Body of pancreas (tissue), 4 donors: ENCODE results near the gene GPHA2. TPM values are rescaled to one million over a fixed set of nuclear protein-coding genes. Genes with fewer than 3 reads are reported as not detected.

Source experiments
- ATAC-seq: fragments of 150-250 bp; one replicate; pipeline ENCODE4 v1.9.1; 2016
- DNase-seq, 4 donors: peaks; one replicate each; pipeline ENCODE4 v3.0.0-alpha.2; 2019
- H3K27ac ChIP-seq, 4 donors: fragments of 200-600 bp; sonication (generic); 1 replicate in 3 of 4; 2 replicates in 1 of 4; pipeline versions ENCODE4 v1.5.1 to v1.6.1; 2016 to 2019; ENCODE audit warnings: mild to moderate bottlenecking in 1 of 4, mixed read lengths in 1 of 4, moderate library complexity in 1 of 4
- H3K27me3 ChIP-seq, 2 donors: fragments of 200-600 bp; sonication (generic); one replicate each; pipeline ENCODE4 v1.6.0; 2016; ENCODE audit warnings: mild to moderate bottlenecking in 1 of 2
- H3K36me3 ChIP-seq, 2 donors: fragments of 200-600 bp; sonication (generic); replicated peaks in 1 of 2; 2 replicates each; pipeline ENCODE4 v1.5.1; 2016; ENCODE audit warnings: low read depth in 2 of 2; ENCODE audit not compliant: insufficient read depth in 1 of 2
- H3K4me1 ChIP-seq: fragments of 200-600 bp; sonication (generic); one replicate; pipeline ENCODE4 v1.6.0; 2016
- H3K4me3 ChIP-seq, 2 donors: fragments of 200-600 bp; sonication (generic); 1 replicate in 1 of 2; 2 replicates in 1 of 2; pipeline ENCODE4 v1.5.1; 2016 to 2019
- H3K9me3 ChIP-seq, 3 donors: fragments of 200-600 bp; sonication (generic); 1 replicate in 2 of 3; 2 replicates in 1 of 3; pipeline ENCODE4 v1.5.1; 2016
- POLR2A ChIP-seq, 3 donors: fragments of 450-650 bp; IDR thresholded peaks; one replicate each; pipeline ENCODE4 v1.6.1; 2016; ENCODE audit warnings: antibody characterized with exemption in 3 of 3, mild to moderate bottlenecking in 2 of 3
- WGBS, 2 donors: methylation state at CpG; one replicate each; pipeline ENCODE4 v1.1.5; 2017; 5-methylcytosine and 5-hydroxymethylcytosine counted together
- intact Hi-C: fragments of 100-400 bp; cut with DNase I; formaldehyde crosslinking; loops from one replicate; pipeline ENCODE4 v1.15.1; 2023
- total RNA-seq, 2 donors: library from RNA; depleted of rRNA; stranded (reverse); fragments of >200 nt; gene quantifications; one replicate each; pipeline ENCODE4 v1.1.0, GENCODE V29; 2016
- TF ChIP-seq, protein P1 (sequence below), 7 experiments: fragments of 450-650 bp in 4 of 7; fragments of 200-600 bp in 3 of 7; sonication (generic) in 3 of 7; IDR thresholded peaks; one replicate each; pipeline ENCODE4 v1.5.1; 2016 to 2019; ENCODE audit warnings: antibody characterized with exemption in 7 of 7

GPHA2 gene
- total RNA-seq, 2 donors from 2014 or later, result 7.3 to 18.5 TPM

DNA sequence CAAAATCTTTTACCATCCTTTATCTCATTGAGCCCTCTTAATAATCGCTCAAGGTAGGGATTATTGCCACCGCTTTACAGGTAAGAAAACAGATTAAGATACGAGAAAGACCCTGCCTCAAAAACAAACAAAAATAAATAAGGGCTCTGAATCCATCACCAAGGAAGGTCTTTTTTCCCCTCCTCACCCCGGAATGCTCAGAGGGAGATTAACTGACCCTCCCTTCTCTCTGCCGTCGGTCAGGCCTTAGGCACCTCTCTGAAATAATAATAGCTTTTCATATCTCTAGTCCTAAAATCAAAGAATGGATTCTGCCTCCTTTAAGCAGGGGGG is 18.1 kb downstream of the GPHA2 start:
- H3K4me3 ChIP-seq, result peak overlapping the region; percentile 14 to 44
- no peaks in the 10 kb centered on the region for H3K36me3 ChIP-seq
- TF ChIP-seq, protein P1, sequence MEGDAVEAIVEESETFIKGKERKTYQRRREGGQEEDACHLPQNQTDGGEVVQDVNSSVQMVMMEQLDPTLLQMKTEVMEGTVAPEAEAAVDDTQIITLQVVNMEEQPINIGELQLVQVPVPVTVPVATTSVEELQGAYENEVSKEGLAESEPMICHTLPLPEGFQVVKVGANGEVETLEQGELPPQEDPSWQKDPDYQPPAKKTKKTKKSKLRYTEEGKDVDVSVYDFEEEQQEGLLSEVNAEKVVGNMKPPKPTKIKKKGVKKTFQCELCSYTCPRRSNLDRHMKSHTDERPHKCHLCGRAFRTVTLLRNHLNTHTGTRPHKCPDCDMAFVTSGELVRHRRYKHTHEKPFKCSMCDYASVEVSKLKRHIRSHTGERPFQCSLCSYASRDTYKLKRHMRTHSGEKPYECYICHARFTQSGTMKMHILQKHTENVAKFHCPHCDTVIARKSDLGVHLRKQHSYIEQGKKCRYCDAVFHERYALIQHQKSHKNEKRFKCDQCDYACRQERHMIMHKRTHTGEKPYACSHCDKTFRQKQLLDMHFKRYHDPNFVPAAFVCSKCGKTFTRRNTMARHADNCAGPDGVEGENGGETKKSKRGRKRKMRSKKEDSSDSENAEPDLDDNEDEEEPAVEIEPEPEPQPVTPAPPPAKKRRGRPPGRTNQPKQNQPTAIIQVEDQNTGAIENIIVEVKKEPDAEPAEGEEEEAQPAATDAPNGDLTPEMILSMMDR (IDR thresholded peaks at IDR 0.05), result peak in 1 of 7 experiments; percentile 4
- no peak for TF ChIP-seq POLR2A (IDR thresholded peaks at IDR 0.05)
- no peaks in the 10 kb centered on the region for H3K27me3 ChIP-seq
- WGBS, 2 donors, result 5 to 6% methylated on average over 6 of the region's 6 CpGs
- no peak for ATAC-seq
- no peak for DNase-seq
- peaks cover 30% of the 10 kb centered on the region for H3K4me1 ChIP-seq
- H3K9me3 ChIP-seq, result no peaks in the 10 kb centered on the region
- intact Hi-C loops, result no loop called here
- peak overlapping the region; percentile 35 to 82 (median 76) for H3K27ac ChIP-seq

DNA sequence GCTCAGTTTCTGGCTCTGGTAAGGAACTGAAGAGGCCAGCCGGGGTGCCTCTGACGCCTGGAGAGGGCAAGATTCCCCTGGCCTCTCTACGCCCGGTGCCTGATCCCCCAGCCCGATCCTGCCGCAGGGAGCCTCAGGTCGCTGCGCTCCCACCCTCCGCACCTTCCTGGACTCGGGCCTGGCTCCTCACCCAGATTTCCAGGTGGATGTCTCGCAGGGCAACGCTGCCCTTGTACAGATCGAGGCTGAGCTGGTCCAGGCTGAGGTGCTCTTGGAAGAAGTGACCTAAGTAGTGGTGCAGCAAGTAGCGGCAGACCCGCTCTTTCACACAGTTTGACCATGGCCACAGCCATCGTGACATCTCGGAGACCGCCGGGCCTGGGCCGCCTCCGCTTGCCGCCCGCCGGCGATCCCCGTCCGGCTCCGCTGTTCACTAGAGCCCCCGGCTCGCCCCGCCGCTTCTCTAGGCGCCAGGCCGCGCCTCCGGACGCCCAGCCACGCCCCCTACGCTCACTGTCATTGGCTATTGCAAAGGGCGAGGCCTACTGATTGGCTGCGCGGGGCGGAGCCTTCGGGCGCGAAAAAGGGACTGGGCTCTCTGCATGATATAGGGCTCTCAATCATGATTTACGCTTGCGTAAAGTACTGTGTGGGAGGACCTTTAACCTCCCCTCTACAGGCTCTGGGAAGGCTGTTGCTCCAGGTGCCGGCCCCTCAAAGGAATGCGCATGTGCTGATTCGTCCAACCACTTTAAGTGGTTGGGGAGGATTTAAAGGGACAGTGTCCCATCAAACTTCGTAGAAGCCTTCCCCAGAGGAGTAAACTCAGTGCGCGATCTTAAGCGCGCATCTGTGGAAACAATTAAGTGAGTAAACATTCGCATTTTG is 18.7 kb downstream of the GPHA2 start, which contains the start of gene ATG2A:
ATG2A (minus strand) TSS at position 435 of the 888 bp plus-strand sequence; CDS start at position 361, 74 bp downstream.
- Histone ChIP-seq H3K4me1 (peaks cover 30% of the 10 kb centered on the region), H3K4me3 (peak within 1 kb of the TSS; percentile 44 to 74), H3K9me3 (no peaks in the 10 kb centered on the region), H3K36me3 (no peaks in the 10 kb centered on the region), H3K27ac (peak within 1 kb of the TSS; percentile 39 to 82 (median 76)), H3K27me3 (no peaks in the 10 kb centered on the region)
- peak; percentile 99 to 100 (median 100) for DNase-seq
- intact Hi-C loops, result no loop called here
- 0% methylated on average over 14 to 57 of the region's 57 CpGs for WGBS, 2 donors
- peak; percentile 98 for ATAC-seq
- peak; percentile 78 to 92 (median 92) for TF ChIP-seq POLR2A (IDR thresholded peaks at IDR 0.05)
- TF ChIP-seq, protein P1 (IDR thresholded peaks at IDR 0.05), result no peak

DNA sequence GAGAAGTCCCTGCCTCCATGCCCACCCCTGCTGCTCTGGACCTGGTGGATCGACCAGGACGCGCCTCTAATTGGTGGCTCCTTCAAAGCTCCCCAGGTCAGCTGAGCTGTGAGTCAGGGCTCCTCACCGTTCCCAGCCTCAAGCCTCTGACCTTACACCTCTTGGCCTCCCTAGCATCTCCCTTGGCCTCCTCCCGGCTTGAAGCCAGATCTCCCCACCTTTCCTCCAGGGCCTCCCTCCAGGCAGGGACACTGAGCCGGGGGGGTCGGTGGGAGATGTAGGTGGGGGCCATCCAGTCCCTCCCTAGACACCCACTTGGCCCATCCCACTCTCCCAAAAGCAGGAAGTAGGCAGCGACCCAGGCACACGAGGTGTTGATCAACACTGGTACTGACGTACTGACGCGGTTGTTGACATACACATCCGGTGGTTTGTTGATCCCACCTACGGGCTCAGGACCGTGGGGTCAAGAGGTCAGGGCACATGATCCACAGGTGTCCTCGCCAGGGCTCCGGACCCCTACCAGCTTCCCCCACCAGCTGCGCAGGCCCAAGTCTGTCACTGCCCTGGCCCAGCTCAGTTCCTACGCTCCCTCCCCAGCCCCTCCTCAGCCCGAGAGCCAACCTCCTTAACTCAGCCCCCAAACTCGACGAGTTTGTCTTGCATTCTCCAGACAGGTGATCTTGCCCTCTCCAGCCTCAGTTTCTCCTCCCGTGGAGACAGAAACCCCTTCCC is 19.5 kb downstream of the GPHA2 start:
- intact Hi-C loops, result no loop called here
- H3K27ac ChIP-seq, result peak overlapping the region; percentile 39 to 80 (median 60)
- H3K4me3 ChIP-seq, result peak overlapping the region; percentile 43 to 74
- no peaks in the 10 kb centered on the region for H3K27me3 ChIP-seq
- peaks cover 30% of the 10 kb centered on the region for H3K4me1 ChIP-seq
- peak in 2 of 4 donors; percentile 49 to 52 for DNase-seq
- peaks cover 0 to 7% of the 10 kb centered on the region in 2 donors for H3K36me3 ChIP-seq
- 4 to 7% methylated on average over 13 to 23 of the region's 23 CpGs for WGBS, 2 donors
- no peaks in the 10 kb centered on the region for H3K9me3 ChIP-seq
- TF ChIP-seq, protein P1 (IDR thresholded peaks at IDR 0.05), result no peak
- ATAC-seq, result no peak

DNA sequence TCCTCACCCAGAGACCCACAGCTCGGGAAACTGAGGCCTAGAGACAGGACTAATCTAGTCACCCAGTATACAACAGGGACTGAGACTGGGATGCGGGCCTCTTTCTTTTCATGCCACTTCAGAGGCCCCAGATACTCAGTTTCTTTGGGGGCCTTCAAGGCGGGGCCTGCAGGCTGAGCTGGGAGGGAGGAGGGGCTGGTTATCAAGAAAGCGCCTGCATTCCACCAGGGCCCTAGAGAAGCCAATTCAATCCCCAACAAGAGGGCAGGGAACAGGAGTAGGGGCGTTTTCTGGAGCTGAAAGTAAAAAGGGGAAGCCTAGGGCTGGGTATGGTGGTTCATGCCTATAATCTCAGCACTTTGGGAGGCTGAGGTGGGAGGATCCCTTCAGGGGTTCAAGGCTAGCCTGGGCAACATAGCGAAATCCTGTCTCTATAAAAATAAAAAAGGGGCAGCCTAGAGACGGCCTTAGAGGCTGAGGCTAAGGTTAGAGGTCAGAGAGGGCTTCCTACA is 20.3 kb downstream of the GPHA2 start:
- Histone ChIP-seq H3K27me3 (no peaks in the 10 kb centered on the region), H3K27ac (no peak overlapping the region), H3K36me3 (peaks cover 0 to 14% of the 10 kb centered on the region in 2 donors), H3K9me3 (no peaks in the 10 kb centered on the region), H3K4me3 (no peak overlapping the region), H3K4me1 (peaks cover 30% of the 10 kb centered on the region)
- 68 to 76% methylated on average over 7 of the region's 7 CpGs for WGBS, 2 donors
- intact Hi-C loops, result no loop called here
- no peak for DNase-seq
- no peak for ATAC-seq
- TF ChIP-seq POLR2A (IDR thresholded peaks at IDR 0.05), result no peak
- TF ChIP-seq, protein P1 (IDR thresholded peaks at IDR 0.05), result no peak
